ENCODE results near the gene CBX2. TPM values are rescaled to one million over a fixed set of nuclear protein-coding genes. Genes with fewer than 3 reads are reported as not detected.
A peak's percentile ranks its signal among the peaks of the same experiment; 100 is the strongest.

The CBX2 gene
- total RNA-seq, 1 experiment from 2014 or later: 79.4 TPM

DNA sequence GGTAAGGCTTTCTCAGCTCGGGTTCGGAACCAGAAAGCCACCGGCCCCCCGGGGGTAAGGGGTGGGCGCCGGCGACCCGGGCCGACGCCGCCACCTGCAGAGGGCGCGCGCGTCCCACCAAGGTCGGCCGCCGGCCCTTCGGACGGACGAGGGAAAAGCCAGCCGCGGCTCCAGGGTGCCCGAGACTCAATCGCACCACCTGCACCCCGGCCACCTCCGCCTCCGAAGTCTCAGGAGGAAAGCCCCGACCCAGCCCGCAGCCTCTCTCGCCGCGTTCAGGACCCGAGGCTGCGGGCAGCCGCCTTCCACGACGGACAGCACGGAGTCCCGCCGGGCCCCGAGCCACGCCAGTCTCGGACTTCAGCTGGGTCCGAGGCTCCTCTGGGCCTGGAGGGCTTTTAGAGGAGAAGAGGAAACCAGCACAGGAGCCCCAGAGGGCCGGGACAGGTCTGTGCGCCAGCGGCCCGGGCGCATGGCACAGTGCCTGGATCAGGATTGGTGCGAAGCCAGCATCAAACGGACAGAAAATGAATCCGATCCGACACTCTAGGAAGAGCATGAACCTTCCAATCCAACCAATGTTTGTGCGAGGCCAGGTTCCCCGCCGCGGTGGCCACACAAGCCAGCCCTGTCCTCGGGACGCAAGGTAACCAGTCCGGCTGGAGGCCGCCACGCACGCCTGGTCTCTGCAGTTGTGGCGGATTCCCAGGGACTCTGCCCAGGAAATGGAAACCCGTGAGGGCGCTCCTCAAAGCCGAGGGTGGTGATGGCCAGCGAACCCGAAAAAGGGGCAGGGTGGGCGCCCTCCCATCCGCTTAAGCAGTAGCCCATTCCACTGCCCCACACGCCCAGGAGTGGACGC, 12.2 kb downstream of the CBX2 start:
- Histone ChIP-seq H3K27ac (ENCODE audit: insufficient read length, low read depth, low read length) (no peak overlapping the region), H3K79me1 (ENCODE audit: insufficient read depth, low read depth, low read length, poor library complexity, severe bottlenecking) (no peaks in the 10 kb centered on the region), H2BK12ac (ENCODE audit: insufficient read length, low read depth, low read length) (no peak overlapping the region), H3K4me1 (ENCODE audit: insufficient read depth, low read length) (peaks cover 8% of the 10 kb centered on the region), H3K56ac (ENCODE audit: insufficient read length, low read depth, low read length) (no peak overlapping the region), H3T11ph (ENCODE audit: low read length) (no peak overlapping the region), H3K4ac (ENCODE audit: low read depth, low read length) (no peak overlapping the region), H3K4me2 (ENCODE audit: insufficient read depth, insufficient read length, low read length) (peak overlapping the region; percentile 54), H4K8ac (replicated peaks; ENCODE audit: insufficient read length, low read depth, low read length) (no peak overlapping the region), H3K79me2 (ENCODE audit: insufficient read depth, low read length) (no peaks in the 10 kb centered on the region), H3K9me3 (ENCODE audit: control insufficient read depth, low read depth, low read length) (no peaks in the 10 kb centered on the region), H4K20me1 (ENCODE audit: control insufficient read depth, insufficient read depth, insufficient read length) (peaks cover 8% of the 10 kb centered on the region), H4K91ac (ENCODE audit: insufficient read length, low read depth, low read length) (no peak overlapping the region), H2AK5ac (ENCODE audit: insufficient read length, low read length) (no peak overlapping the region), H2BK120ac (ENCODE audit: low read depth, low read length, poor library complexity, severe bottlenecking) (no peak overlapping the region), H3K18ac (ENCODE audit: insufficient read length, low read depth, low read length) (peak overlapping the region; percentile 85), H3K27me3 (ENCODE audit: insufficient read depth, low read length) (peaks cover 60% of the 10 kb centered on the region), H3K14ac (ENCODE audit: insufficient read depth, low read length) (no peak overlapping the region), H3K23ac (ENCODE audit: insufficient read length, low read depth, low read length) (no peak overlapping the region), H3K9ac (ENCODE audit: extremely low read depth, insufficient read length, low read length) (no peak overlapping the region), H2BK5ac (ENCODE audit: insufficient read length, low read length) (no peak overlapping the region), H4K5ac (ENCODE audit: insufficient read length, low read depth, low read length) (no peak overlapping the region), H2AFZ (ENCODE audit: low read length) (no peak overlapping the region), H3K23me2 (ENCODE audit: insufficient read length, low read depth, low read length, poor library complexity, severe bottlenecking) (peaks cover 6% of the 10 kb centered on the region), H2BK20ac (ENCODE audit: low read depth, low read length, poor library complexity, severe bottlenecking) (no peak overlapping the region), H2BK15ac (ENCODE audit: low read depth, low read length) (no peak overlapping the region)
- H3K27me3 Mint-ChIP-seq (ENCODE audit: low read depth): peaks cover 94% of the 10 kb centered on the region
- peaks cover 3 to 12% (median 3%) of the 10 kb centered on the region in 3 experiments; a peak in 6 of 7 replicates for H3K36me3 Mint-ChIP-seq (ENCODE audit: insufficient read depth in 1 of 3, low read depth in 3 of 3)
- no CpG with 5 or more reads among the region's 74 CpGs for WGBS (ENCODE audit: extremely low coverage, insufficient read length, low lambda C conversion rate)
- peaks cover 0 to 3% of the 10 kb centered on the region in 2 experiments; a peak in 1 of 5 replicates for H3K9me3 Mint-ChIP-seq
- H3K4me1 Mint-ChIP-seq: peaks cover 37 to 60% of the 10 kb centered on the region in 2 experiments
- H3K27ac Mint-ChIP-seq: no peak overlapping the region
- DNase-seq: peak; percentile 81
- H3K4me3 Mint-ChIP-seq: peak overlapping the region in 1 of 2 experiments; percentile 38; a peak in 1 of 5 replicates
- TF ChIP-seq, protein P1, sequence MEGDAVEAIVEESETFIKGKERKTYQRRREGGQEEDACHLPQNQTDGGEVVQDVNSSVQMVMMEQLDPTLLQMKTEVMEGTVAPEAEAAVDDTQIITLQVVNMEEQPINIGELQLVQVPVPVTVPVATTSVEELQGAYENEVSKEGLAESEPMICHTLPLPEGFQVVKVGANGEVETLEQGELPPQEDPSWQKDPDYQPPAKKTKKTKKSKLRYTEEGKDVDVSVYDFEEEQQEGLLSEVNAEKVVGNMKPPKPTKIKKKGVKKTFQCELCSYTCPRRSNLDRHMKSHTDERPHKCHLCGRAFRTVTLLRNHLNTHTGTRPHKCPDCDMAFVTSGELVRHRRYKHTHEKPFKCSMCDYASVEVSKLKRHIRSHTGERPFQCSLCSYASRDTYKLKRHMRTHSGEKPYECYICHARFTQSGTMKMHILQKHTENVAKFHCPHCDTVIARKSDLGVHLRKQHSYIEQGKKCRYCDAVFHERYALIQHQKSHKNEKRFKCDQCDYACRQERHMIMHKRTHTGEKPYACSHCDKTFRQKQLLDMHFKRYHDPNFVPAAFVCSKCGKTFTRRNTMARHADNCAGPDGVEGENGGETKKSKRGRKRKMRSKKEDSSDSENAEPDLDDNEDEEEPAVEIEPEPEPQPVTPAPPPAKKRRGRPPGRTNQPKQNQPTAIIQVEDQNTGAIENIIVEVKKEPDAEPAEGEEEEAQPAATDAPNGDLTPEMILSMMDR (conservative IDR thresholded peaks at IDR 0.05): peak; percentile 90
